Effector CD4-positive, alpha-beta T cell (primary cell): ENCODE measurements around the gene SNX3.
A peak's percentile ranks its signal among the peaks of the same experiment; 100 is the strongest.
"Not testable (repeated sequence)": the region's sequence is repeated elsewhere in the genome, so short reads cannot be mapped to it uniquely, and the experiment has no call there.

Experiments used
- DNase-seq: peaks from one replicate; pipeline ENCODE4 v3.0.0-alpha.2; 2020

SNX3 gene

DNA sequence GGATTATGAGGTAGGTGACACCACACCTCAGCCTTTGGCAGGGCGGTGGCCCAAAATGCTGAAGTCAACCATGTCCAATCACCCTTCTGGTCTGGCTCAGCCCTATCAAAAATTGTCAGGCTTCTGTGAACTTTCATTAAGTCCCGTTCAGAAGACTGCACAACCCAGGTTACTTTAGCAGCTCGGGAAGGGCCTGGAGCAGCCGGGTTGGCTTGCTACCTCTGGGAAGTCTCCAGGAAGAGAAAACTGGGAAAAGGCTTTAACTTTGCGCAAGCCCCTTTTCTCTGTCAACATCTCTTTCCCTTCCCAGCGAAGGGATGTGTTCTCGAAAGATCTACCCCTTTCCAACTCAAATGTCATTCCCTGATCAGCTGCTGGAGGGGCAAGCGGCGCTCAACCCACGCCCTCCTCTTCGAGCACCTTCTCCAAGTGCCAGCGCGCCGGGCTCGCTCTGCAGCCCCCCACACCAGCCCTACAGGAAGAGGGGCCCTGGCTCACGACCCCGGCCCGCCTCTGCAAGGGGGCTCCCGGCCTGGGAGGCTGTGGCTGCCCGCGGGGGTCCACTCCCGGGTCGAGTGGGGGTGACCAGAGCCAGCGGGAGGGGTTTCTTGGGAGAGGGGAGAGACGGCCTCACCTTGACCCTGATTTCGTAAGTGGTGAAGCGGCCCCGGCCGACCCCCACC is 573 bp downstream of the SNX3 start:
- DNase-seq, result peak; percentile 7

DNA sequence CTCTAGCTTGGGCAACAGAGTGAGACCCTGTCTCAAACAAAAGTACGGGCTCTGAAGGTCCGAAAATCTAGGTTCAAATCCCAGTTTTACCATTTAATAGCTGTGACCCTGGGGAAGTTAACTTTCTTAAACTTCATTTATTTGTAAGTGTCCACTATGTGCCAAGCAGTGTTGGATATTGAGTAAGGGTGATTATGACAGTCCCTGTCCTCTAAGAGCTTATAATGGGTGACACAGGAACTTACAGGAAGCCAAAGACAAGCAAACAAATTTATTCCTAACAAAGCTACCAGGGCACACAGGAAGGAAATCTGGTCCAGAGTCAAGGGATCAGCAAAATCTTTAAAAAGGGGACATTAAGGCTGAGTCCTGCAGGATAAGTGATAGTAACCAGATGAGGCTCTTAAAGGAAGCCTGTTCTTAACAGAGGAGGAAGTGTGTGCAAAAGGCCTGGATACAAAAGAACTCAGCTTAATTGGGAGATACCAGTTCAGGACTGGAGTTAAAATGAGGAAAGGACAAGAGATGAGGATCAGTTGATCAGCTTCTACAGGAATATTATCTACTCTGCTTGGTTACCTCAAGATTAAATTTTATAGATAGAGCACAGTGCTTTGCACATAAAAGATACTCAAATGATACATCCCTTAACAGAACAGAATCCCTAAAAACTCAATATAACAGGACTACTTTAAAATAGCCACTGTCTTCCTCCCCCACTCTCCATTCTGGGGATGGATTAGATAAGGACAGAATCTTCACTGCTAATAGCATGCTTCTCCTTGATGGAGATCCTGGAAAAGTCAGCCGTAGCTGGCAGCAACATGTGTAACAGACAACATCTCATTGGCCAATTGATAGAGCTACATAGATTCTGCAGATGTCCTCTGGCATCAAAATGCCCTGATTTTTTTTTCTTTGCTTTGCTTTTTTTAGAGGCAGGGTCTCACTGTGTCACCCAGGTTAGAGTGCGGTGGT is 6.1 kb downstream of the SNX3 start:
- no peak for DNase-seq

DNA sequence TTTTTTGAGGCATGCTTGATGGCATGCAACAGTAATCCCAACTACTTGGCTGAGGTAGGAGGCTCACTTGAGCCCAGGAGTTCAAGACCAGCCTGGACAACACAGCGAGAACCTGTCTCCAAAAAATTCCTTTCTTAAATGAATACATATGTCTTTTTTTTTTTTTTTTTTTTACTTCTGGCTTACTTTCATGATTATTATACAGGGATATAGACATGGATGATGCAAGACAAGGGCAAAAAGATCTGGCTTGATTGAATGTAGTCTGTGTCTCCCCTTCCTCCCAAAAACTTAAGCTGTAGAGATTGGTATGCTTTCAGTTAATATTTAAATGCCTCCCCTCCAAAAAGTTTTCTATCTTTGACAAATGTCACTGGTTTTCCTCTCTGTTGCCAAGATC is 7.6 kb downstream of the SNX3 start:
- DNase-seq, result no peak

GRCh38 chr6:108252055-108252454 is 8.8 kb downstream of the SNX3 start:
- DNase-seq, result no peak

- DNase-seq, result no peak
These were observed 9.6 kb downstream of the SNX3 start for GRCh38 chr6:108251252-108251651.

DNA sequence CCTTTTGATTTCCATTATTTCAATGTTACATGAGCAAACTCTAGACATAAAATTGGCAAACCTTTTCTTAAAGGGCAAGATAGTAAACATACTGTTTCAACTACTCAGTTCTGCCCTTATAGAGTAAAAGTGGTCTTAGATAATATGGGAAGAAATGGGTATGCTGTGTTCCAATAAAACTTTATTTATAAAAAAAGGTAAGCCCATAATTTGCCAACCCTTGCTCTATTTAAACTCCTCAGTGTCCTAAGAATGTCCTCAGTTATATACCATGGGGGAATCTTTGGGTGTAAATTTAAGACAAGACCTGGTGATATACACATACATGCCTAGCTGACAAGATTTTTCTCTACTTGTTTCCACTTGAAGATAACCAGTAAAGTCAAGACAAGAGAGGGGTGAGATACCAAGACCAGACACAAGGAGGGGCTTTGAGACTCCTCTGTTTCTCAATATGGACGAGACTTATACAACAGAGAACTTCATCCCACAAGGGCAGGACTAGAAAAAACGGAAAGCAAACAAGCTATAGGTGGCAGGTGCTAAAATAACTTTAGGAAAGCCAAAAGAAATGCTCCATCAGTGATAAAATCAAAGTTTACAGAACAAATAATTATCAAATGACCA is 10.5 kb downstream of the SNX3 start:
- no peak for DNase-seq

- no peak for DNase-seq
These were observed 12.8 kb downstream of the SNX3 start for GRCh38 chr6:108247965-108248536.

DNA sequence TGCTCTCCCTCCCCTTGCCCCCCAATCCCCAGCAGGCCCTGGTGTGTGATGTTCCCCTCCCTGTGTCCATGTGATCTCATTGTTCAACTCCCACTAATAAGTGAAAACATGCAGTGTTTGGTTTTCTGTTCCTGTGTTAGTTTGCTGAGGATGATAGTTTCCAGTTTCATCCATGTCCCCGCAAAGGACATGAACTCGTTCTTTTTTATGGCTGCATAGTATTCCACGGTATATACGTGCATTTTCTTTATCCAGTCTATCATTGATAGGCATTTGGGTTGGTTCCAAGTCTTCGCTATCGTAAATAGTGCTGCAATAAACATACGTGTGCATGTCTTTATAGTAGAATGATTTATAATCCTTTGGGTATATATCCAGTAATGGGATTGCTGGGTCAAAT is 15.7 kb downstream of the SNX3 start:
- not testable (repeated sequence) for DNase-seq

DNA sequence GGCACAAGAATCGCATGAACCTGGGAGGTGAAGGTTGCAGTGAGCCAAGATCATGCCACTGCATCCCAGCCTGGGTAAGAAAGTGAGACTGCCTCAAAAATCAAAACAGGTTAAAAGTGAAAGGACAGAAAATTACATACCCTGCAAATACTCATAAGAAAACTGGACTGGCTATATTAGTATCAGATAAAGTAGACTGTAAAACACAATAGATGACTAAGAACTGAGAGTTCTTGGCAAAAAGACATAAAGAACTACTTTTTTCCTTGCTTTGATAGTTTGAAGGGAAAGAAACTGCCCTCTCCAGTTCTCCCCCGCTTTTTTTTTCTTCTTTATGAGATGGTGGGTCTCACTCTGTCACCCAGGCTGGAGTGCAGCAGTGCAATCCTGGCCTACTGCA is 17.0 kb downstream of the SNX3 start:
- DNase-seq, result no peak

GRCh38 chr6:108242721-108243120 is 18.1 kb downstream of the SNX3 start:
- DNase-seq, result no peak

DNA sequence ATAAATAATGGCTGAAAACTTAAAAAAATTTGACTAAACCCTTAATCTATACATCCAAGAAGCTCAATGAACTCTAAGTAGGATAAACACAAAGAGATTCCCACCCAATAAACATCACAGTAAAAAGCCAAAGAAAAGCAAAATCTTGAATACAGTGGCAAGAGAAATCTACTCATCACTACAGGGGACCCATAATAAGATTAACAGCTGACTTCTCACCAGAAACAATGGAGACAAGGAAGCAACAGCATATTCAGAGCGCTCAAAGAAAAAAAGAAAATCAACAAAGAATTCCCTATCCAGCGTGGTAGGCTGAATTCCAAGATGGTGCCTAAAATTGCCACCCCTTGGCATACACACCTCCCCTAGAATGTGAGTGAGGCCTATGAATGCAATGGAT is 18.6 kb downstream of the SNX3 start:
- no peak for DNase-seq

- DNase-seq, result no peak
These were observed 22.5 kb downstream of the SNX3 start for GRCh38 chr6:108238322-108238721.

- DNase-seq, result no peak
These were observed 24.0 kb downstream of the SNX3 start for GRCh38 chr6:108236791-108237190.

GRCh38 chr6:108235127-108235526 is 25.7 kb downstream of the SNX3 start:
- DNase-seq, result no peak

- DNase-seq, result no peak
These were observed 32.4 kb downstream of the SNX3 start for GRCh38 chr6:108228416-108228815.

DNA sequence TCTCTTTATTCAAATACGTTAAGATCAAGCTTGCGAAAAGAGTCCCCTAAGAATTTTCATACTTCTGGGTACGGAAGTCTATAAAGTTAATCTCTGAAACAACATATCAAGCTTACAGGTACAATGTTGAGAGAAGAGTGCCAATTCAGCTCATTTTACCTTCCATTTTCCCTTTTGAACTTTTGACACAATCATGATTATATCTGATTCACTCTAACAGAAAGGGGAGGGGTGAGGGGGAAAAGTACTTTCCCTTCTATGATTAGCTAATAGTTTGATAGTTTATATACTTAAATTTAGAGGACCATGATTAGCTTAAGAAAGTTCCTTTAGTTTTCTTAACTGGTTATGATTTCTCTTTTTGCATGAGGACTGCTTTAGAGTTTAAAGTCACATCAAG is 33.5 kb downstream of the SNX3 start:
- DNase-seq, result no peak

DNA sequence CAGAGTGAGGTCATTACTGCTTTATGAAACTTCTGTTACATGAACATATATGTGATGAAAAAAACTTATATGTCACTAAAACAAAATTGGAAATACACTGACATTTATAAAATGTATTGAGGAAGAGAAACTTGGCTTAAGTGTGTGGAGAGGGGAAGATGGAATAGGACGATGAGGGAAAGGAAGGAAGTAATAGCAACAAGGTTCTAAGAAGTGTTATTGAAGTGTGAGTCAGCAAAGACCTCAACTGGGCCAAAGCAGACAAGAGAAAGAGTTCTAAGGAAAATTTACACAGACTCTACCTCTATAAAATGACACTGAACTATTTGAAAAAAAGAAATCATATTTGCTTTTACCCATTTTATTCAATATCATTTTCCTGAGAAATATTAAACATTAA is 38.3 kb downstream of the SNX3 start:
- no peak for DNase-seq

DNA sequence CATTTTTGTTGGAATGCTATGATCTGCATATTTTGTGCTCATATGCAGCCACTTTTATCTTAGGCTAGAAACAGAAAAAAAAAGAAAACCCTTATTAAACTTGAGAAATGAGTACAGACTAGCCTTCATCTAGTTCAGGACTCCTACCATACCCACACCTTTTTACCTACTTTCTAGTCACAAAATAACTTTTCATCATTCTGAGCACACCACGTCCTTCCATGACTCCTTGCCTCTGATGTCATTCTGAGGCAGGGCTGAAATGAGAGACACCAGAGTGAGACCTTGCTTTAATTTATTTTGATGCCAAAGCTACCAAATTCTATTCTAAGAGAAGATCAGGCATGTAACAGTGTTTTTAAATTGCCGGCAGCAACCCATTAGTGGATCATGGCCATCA is 38.8 kb downstream of the SNX3 start:
- no peak for DNase-seq

DNA sequence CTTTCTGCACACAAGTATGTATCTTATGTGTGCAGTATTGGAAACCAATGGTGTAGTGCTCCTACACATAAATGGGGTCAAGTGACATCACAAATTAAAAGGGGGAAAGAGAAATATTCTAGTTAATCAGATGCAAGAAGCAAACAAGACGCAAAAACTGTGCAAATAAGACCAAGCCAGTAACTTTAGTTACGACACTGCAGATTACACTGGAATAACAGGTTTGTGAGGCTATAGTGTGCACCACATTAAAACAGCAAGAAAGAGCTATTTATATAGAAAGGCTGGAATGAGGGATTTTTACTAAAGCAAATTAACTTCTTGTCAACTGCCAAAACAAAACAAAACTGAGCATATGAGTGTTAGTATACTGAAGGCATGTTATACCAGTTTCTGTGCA is 49.2 kb downstream of the SNX3 start:
- DNase-seq, result no peak

DNA sequence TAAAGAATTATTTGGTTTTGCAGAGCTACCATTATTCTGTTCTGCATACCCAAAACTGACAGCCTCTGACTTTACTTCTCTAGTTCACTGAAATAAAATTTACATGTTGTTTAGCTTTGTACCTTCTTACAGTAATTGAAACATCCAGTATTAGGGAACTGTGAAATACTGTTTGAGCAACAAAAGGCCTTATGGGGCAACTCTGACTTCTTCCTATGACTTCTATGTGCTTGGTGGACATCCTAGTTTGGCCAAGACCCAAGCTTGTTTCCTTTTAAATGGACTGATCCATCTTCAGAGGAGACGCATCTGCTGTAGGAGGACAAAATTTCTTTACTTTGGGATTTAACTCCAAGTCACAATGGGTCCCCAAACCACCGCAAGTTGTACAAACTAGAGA is 50.3 kb downstream of the SNX3 start:
- no peak for DNase-seq

- DNase-seq, result no peak
These were observed 51.1 kb downstream of the SNX3 start for GRCh38 chr6:108209738-108210137.

GRCh38 chr6:108207013-108207412 is 53.8 kb downstream of the SNX3 start:
- no peak for DNase-seq
